Liver (tissue), 9 donors: ENCODE results near the gene SPTBN1. TPM values are rescaled to one million over a fixed set of nuclear protein-coding genes. Genes with fewer than 3 reads are reported as not detected.

ENCODE experiments used
- DNase-seq: peaks from one replicate; pipeline ENCODE4 v3.0.0-alpha.2; 2017; ENCODE audit warnings: low spot score
- H3K27ac ChIP-seq, 2 donors: one replicate each; pipeline ENCODE4 v1.7.0; 2013; ENCODE audit warnings: inconsistent platforms in 2 of 2, low read length in 2 of 2, control low read depth in 1 of 2, low read depth in 1 of 2, mild to moderate bottlenecking in 1 of 2
- H3K27me3 ChIP-seq, 4 donors: one replicate each; pipeline versions ENCODE4 v1.6.1 to v1.7.0; 2013; ENCODE audit warnings: low read length in 3 of 4, inconsistent platforms in 1 of 4, mild to moderate bottlenecking in 1 of 4, moderate library complexity in 1 of 4; ENCODE audit not compliant: control insufficient read depth in 4 of 4, insufficient read depth in 4 of 4
- H3K36me3 ChIP-seq, 4 donors: one replicate each; pipeline versions ENCODE4 v1.6.1 to v1.7.0; 2013; ENCODE audit warnings: low read length in 3 of 4, mild to moderate bottlenecking in 3 of 4, low read depth in 1 of 4, moderate library complexity in 1 of 4; ENCODE audit not compliant: control insufficient read depth in 4 of 4, insufficient read depth in 3 of 4
- H3K4me1 ChIP-seq, 4 donors: one replicate each; pipeline versions ENCODE4 v1.6.1 to v1.7.0; 2013; ENCODE audit warnings: low read length in 3 of 4, mild to moderate bottlenecking in 3 of 4, moderate library complexity in 1 of 4; ENCODE audit not compliant: control insufficient read depth in 4 of 4, insufficient read depth in 4 of 4
- H3K4me3 ChIP-seq, 3 donors: one replicate each; pipeline versions ENCODE4 v1.6.1 to v1.7.0; 2013; ENCODE audit warnings: low read length in 3 of 3, control low read depth in 1 of 3, low read depth in 1 of 3, mild to moderate bottlenecking in 1 of 3
- H3K9ac ChIP-seq, 2 donors: one replicate each; pipeline ENCODE4 v1.7.0; 2013; ENCODE audit warnings: low read length in 2 of 2, mild to moderate bottlenecking in 2 of 2, moderate library complexity in 2 of 2, control low read depth in 1 of 2, low read depth in 1 of 2
- H3K9me3 ChIP-seq, 4 donors: one replicate each; pipeline versions ENCODE4 v1.6.1 to v1.7.0; 2013; ENCODE audit warnings: low read length in 3 of 4; ENCODE audit not compliant: control insufficient read depth in 4 of 4
- ATF3 ChIP-seq: IDR thresholded peaks from 2 replicates; pipeline ENCODE4 v1.6.1; 2016; ENCODE audit warnings: antibody characterized with exemption
- CTCF ChIP-seq: fragments of 150-350 bp; IDR thresholded peaks from 2 replicates; pipeline ENCODE4 v1.5.1; 2017; ENCODE audit warnings: improper control_type of control experiment, low read depth, low read length; ENCODE audit not compliant: missing input control
- EGR1 ChIP-seq, 2 donors: IDR thresholded peaks; 2 replicates each; pipeline ENCODE4 v1.6.1; 2016 to 2018; ENCODE audit warnings: antibody characterized with exemption in 2 of 2, low read depth in 2 of 2
- FOXA1 ChIP-seq: IDR thresholded peaks from 2 replicates; pipeline ENCODE4 v1.6.1; 2016; ENCODE audit warnings: antibody characterized with exemption
- FOXA2 ChIP-seq: IDR thresholded peaks from 2 replicates; pipeline ENCODE4 v1.6.1; 2016; ENCODE audit warnings: antibody characterized with exemption
- GABPA ChIP-seq, 2 donors: IDR thresholded peaks in 1 of 2; conservative IDR thresholded peaks in 1 of 2; 2 replicates each; pipeline ENCODE4 v1.6.1; 2016; ENCODE audit warnings: antibody characterized with exemption in 2 of 2, mild to moderate bottlenecking in 1 of 2, moderate library complexity in 1 of 2
- HNF4A ChIP-seq, 2 donors: conservative IDR thresholded peaks; 2 replicates each; pipeline ENCODE4 v1.6.1; 2016; ENCODE audit warnings: antibody characterized with exemption in 2 of 2, mild to moderate bottlenecking in 2 of 2
- HNF4G ChIP-seq: IDR thresholded peaks from 2 replicates; pipeline ENCODE4 v1.6.1; 2016; ENCODE audit warnings: antibody characterized with exemption
- JUND ChIP-seq, 2 donors: IDR thresholded peaks; 2 replicates each; pipeline ENCODE4 v1.6.1; 2016; ENCODE audit warnings: antibody characterized with exemption in 2 of 2
- NR2F2 ChIP-seq: IDR thresholded peaks from 2 replicates; pipeline ENCODE4 v1.6.1; 2016; ENCODE audit warnings: antibody characterized with exemption
- RAD21 ChIP-seq, 2 donors: IDR thresholded peaks; 2 replicates each; pipeline ENCODE4 v1.6.1; 2016; ENCODE audit warnings: antibody characterized with exemption in 2 of 2, mild to moderate bottlenecking in 2 of 2
- REST ChIP-seq: IDR thresholded peaks from 2 replicates; pipeline ENCODE4 v1.6.1; 2016; ENCODE audit warnings: antibody characterized with exemption, mild to moderate bottlenecking
- RXRA ChIP-seq, 2 donors: IDR thresholded peaks; 2 replicates each; pipeline ENCODE4 v1.6.1; 2017 to 2018; ENCODE audit warnings: antibody characterized with exemption in 2 of 2, mild to moderate bottlenecking in 1 of 2
- SP1 ChIP-seq: IDR thresholded peaks from 2 replicates; pipeline ENCODE4 v1.6.1; 2018; ENCODE audit warnings: antibody characterized with exemption, mild to moderate bottlenecking
- TAF1 ChIP-seq: conservative IDR thresholded peaks from 2 replicates; pipeline ENCODE4 v1.6.1; 2016; ENCODE audit warnings: antibody characterized with exemption, mild to moderate bottlenecking
- YY1 ChIP-seq: IDR thresholded peaks from 2 replicates; pipeline ENCODE4 v1.6.1; 2016; ENCODE audit warnings: antibody characterized with exemption, mild to moderate bottlenecking
- WGBS: extraction: QIAGEN DNeasy Blood & Tissue Kit; methylation state at CpG from one replicate; pipeline ENCODE4 v1.1.7; 2013; 5-methylcytosine and 5-hydroxymethylcytosine counted together
- polyA plus RNA-seq, 2 donors: library from polyadenylated mRNA; stranded (reverse) in 1 of 2; unstranded in 1 of 2; fragments of 200-250 nt in 1 of 2; fragments of >200 nt in 1 of 2; fragmentation: Nextera tagmentation in 1 of 2; extraction: Ambion mirVana in 1 of 2; gene quantifications; one replicate each; pipeline versions ENCODE4 v1.2.1 to v1.2.3, GENCODE V29; 2013 to 2015
- total RNA-seq, 2 donors: library from RNA; depleted of rRNA; stranded (reverse); fragments of >200 nt; gene quantifications; one replicate each; pipeline ENCODE4 v1.2.3, GENCODE V29; 2014
- TF ChIP-seq, protein P1 (sequence below): IDR thresholded peaks from 2 replicates; pipeline ENCODE4 v1.6.1; 2016; ENCODE audit warnings: antibody characterized with exemption
- donor health status: healthy.
- donor health status: healthy.
- donor health status: healthy.
- donor health status: healthy.
- donor health status: healthy.

Gene SPTBN1
- total and polyA plus RNA-seq, 4 donors: 44.8 to 191 (median 75.9) TPM

GRCh38 chr2:54466870-54467269, 10.7 kb downstream of the SPTBN1 start:
- DNase-seq: no peak
- Histone ChIP-seq H3K9ac (no peak overlapping the region), H3K4me3 (no peak overlapping the region), H3K36me3 (no peaks in the 10 kb centered on the region), H3K4me1 (no peaks in the 10 kb centered on the region), H3K27ac (no peak overlapping the region), H3K27me3 (no peaks in the 10 kb centered on the region), H3K9me3 (no peaks in the 10 kb centered on the region)
- no peak for TF ChIP-seq JUND (IDR thresholded peaks at IDR 0.05)
- TF ChIP-seq YY1: peak; percentile 21
- WGBS: 76% methylated on average over 4 of the region's 4 CpGs

GRCh38 chr2:54468673-54469072, 12.5 kb downstream of the SPTBN1 start:
- H3K4me1 ChIP-seq: no peaks in the 10 kb centered on the region
- 89% methylated on average over 2 of the region's 2 CpGs for WGBS
- H3K9ac ChIP-seq: no peak overlapping the region
- no peak overlapping the region for H3K4me3 ChIP-seq
- DNase-seq: no peak
- no peaks in the 10 kb centered on the region for H3K27me3 ChIP-seq
- no peaks in the 10 kb centered on the region for H3K9me3 ChIP-seq
- TF ChIP-seq TAF1 (no peak), GABPA (IDR thresholded peaks at IDR 0.05 in 1 of 2, conservative IDR thresholded peaks at IDR 0.05 in 1 of 2) (no peak), YY1 (no peak), FOXA1 (no peak), JUND (IDR thresholded peaks at IDR 0.05) (no peak), SP1 (no peak), EGR1 (IDR thresholded peaks at IDR 0.05; ENCODE audit: low read depth in 2 of 2) (no peak), RAD21 (IDR thresholded peaks at IDR 0.05) (no peak), REST (no peak), ATF3 (no peak), FOXA2 (no peak), RXRA (IDR thresholded peaks at IDR 0.05) (no peak), NR2F2 (no peak), HNF4G (no peak), CTCF (no peak), HNF4A (conservative IDR thresholded peaks at IDR 0.05) (no peak)
- TF ChIP-seq, protein P1, sequence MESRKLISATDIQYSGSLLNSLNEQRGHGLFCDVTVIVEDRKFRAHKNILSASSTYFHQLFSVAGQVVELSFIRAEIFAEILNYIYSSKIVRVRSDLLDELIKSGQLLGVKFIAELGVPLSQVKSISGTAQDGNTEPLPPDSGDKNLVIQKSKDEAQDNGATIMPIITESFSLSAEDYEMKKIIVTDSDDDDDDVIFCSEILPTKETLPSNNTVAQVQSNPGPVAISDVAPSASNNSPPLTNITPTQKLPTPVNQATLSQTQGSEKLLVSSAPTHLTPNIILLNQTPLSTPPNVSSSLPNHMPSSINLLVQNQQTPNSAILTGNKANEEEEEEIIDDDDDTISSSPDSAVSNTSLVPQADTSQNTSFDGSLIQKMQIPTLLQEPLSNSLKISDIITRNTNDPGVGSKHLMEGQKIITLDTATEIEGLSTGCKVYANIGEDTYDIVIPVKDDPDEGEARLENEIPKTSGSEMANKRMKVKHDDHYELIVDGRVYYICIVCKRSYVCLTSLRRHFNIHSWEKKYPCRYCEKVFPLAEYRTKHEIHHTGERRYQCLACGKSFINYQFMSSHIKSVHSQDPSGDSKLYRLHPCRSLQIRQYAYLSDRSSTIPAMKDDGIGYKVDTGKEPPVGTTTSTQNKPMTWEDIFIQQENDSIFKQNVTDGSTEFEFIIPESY: no peak
- H3K27ac ChIP-seq: no peak overlapping the region
- H3K36me3 ChIP-seq: no peaks in the 10 kb centered on the region
